ENCODE results near the gene BCAM.

BCAM gene

GRCh38 chr19:44795398-44795987 is 13.4 kb upstream of the BCAM start:
- Histone ChIP-seq H3K4me3 (replicated peaks; ENCODE audit: insufficient read depth, low read length) (no peak overlapping the region), H3K27me3 (ENCODE audit: insufficient read depth, poor library complexity, severe bottlenecking) (no peaks in the 10 kb centered on the region), H3K27ac (replicated peaks) (no peak overlapping the region)
- DNase-seq (ENCODE audit: low read depth in 1 of 2, low spot score in 1 of 2): no peak
- TF ChIP-seq GABPA (IDR thresholded peaks at IDR 0.05; ENCODE audit: low read depth) (no peak), REST (IDR thresholded peaks at IDR 0.05; ENCODE audit: insufficient replicate concordance, low read depth) (no peak), POLR2AphosphoS5 (IDR thresholded peaks at IDR 0.05; ENCODE audit: low read depth) (no peak), CTCF (IDR thresholded peaks at IDR 0.05; ENCODE audit: insufficient read depth, low read length) (no peak), SPI1 (IDR thresholded peaks at IDR 0.05; ENCODE audit: borderline replicate concordance, low read depth) (no peak)

- Histone ChIP-seq H3K27me3 (ENCODE audit: insufficient read depth, poor library complexity, severe bottlenecking) (no peaks in the 10 kb centered on the region), H3K27ac (replicated peaks) (no peak overlapping the region), H3K4me3 (replicated peaks; ENCODE audit: insufficient read depth, low read length) (no peak overlapping the region)
- DNase-seq (ENCODE audit: low read depth in 1 of 2, low spot score in 1 of 2): no peak
- TF ChIP-seq REST (IDR thresholded peaks at IDR 0.05; ENCODE audit: insufficient replicate concordance, low read depth): no peak
- no peak for TF ChIP-seq SPI1 (IDR thresholded peaks at IDR 0.05; ENCODE audit: borderline replicate concordance, low read depth)
- no peak for TF ChIP-seq POLR2AphosphoS5 (IDR thresholded peaks at IDR 0.05; ENCODE audit: low read depth)
- TF ChIP-seq CTCF (IDR thresholded peaks at IDR 0.05; ENCODE audit: insufficient read depth, low read length): no peak
- no peak for TF ChIP-seq GABPA (IDR thresholded peaks at IDR 0.05; ENCODE audit: low read depth)
Observed at GRCh38 chr19:44796701-44797115, 12.2 kb upstream of the BCAM start.

GRCh38 chr19:44799627-44800346 is 9.1 kb upstream of the BCAM start:
- DNase-seq (ENCODE audit: low read depth in 1 of 2, low spot score in 1 of 2): no peak
- no peak overlapping the region for H3K4me3 ChIP-seq (replicated peaks; ENCODE audit: insufficient read depth, low read length)
- no peaks in the 10 kb centered on the region for H3K27me3 ChIP-seq (ENCODE audit: insufficient read depth, poor library complexity, severe bottlenecking)
- TF ChIP-seq GABPA (IDR thresholded peaks at IDR 0.05; ENCODE audit: low read depth): no peak
- TF ChIP-seq CTCF (IDR thresholded peaks at IDR 0.05; ENCODE audit: insufficient read depth, low read length): no peak
- TF ChIP-seq POLR2AphosphoS5 (IDR thresholded peaks at IDR 0.05; ENCODE audit: low read depth): no peak
- no peak for TF ChIP-seq REST (IDR thresholded peaks at IDR 0.05; ENCODE audit: insufficient replicate concordance, low read depth)
- no peak for TF ChIP-seq SPI1 (IDR thresholded peaks at IDR 0.05; ENCODE audit: borderline replicate concordance, low read depth)
- no peak overlapping the region for H3K27ac ChIP-seq (replicated peaks)
